Stimulated activated CD4-positive, alpha-beta T cell treated with anti-CD3 and anti-CD28 coated beads, Interleukin-1b, Interleukin-23, amount 100 ng/mL, for 48 hours (primary cell): ENCODE measurements around the gene TBCD.

Experiments used
- DNase-seq: peaks from one replicate; pipeline ENCODE4 v3.0.0-alpha.2; 2020

TBCD gene

GRCh38 chr17:82793974-82794630 lies 42.2 kb downstream of the TBCD start:
- DNase-seq, result no peak

- DNase-seq, result no peak
Observed at GRCh38 chr17:82794781-82795482, 43.1 kb downstream of the TBCD start.

- no peak for DNase-seq
Observed at GRCh38 chr17:82795615-82796014, 43.8 kb downstream of the TBCD start.

GRCh38 chr17:82797061-82797460 lies 45.2 kb downstream of the TBCD start:
- DNase-seq, result no peak

GRCh38 chr17:82798752-82799151 lies 46.9 kb downstream of the TBCD start:
- DNase-seq, result no peak

DNA sequence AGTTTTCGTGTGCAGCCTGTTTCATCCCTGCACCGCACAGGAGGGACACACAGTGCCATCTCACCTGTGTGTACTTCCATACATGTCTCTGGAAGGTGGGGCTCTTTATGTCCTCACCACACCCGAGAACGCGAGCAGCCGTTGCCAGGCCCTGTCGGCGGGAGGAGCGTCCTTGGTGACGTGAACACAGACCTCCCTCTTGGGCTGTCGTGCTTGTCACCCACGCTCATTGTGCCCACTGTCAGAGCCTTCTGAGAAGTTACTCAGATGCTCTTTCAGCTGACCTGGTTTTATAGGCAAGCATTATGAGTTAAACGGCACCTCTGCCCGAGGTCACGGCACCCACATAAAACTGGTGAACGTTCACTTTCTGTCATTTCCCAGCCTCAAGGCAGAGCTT lies 47.7 kb downstream of the TBCD start:
- no peak for DNase-seq

DNA sequence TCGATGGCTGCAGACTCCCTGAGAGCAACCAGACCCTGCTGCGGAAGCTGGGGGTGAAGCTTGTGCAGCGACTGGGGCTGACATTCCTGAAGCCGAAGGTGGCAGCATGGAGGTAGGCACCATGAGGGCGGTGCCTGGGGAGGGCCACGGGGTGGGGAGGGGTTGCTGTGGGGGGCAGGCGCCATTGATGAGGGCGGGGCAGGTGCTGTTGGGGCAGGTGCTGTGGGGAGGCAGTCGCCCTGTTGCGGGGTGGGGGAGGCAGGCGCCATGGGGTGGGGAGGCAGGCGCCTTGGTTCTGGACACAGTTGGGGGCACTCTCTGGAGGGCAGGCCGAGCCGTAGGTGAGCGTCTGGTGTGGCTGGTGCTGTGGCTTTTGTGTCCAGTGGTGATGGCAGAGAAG lies 49.0 kb downstream of the TBCD start:
- DNase-seq, result no peak

GRCh38 chr17:82801377-82801970 lies 49.6 kb downstream of the TBCD start:
- no peak for DNase-seq

DNA sequence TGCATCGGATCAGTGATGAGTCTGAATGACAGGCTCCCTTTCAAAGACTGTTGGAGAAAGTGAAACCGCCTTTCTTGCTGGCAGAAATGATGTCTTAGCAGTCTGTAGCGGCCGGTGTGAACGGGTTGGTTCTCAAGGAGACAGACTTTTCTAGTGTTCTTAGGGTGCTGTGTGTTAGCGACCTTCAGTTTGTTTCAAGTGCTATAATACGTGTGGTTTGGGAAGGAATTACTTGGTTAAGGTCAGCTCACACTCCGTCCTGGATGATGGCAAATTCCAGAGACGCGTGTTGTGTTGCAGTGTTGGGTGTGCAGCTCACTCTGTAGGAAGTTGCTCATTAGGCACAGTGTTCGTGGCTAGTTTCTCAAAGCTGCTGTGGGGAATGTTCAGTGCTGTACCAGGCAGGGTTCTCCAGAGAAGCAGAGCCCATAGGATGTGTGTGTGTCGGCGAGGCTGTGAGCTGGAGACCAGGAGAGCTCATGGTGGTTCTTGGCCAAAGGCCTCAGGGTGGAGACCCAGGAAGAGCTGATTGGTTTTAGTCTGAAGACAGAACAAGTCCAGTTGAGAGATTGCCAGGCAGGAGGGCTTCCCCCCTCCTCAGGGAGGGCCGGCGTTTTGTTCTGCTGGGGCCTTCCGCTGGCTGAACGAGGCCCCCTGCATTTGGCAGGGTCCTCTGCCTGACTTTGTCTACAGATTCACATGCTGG lies 50.4 kb downstream of the TBCD start:
- no peak for DNase-seq

- no peak for DNase-seq
Observed at GRCh38 chr17:82803185-82803584, 51.3 kb downstream of the TBCD start.

- DNase-seq, result no peak
Observed at GRCh38 chr17:82803606-82804005, 51.7 kb downstream of the TBCD start.

DNA sequence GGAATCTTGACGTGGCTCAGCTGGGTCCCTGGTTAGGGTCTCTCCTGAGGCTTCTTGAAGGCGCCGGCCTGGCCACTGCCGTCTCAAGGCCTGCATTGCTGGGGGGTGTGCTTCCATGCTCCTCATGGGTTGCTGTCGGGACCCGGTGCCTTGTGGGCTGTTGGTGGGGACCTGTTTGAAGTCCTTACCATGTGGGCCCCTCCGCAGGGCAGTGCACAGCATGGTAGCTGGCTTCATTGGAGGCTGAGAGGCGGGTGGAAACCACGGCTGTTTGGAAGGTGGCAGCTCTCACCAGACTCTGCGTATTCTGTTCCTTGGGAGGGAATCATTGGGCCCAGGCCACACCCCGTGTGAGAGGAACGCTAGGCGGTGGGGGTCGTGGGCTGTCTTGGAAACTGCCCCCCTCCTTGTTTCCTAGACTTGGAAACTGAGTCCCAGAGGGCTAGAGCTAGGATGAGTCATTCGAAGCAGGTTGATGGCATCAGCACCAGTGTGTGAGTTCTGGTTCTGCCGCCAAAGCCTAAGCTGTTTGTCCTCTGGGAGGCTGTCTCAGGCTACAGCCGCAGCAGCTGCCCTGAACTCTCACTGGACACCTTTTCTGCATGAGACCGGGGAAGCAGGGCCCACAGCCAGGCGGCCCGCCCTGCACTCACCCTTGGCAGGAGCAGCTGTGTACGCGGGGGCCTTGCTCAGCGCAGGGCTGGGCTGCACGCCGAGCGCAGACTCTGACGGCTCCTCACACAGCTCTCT lies 52.8 kb downstream of the TBCD start:
- DNase-seq, result no peak

- no peak for DNase-seq
Observed at GRCh38 chr17:82805254-82805653, 53.4 kb downstream of the TBCD start.

GRCh38 chr17:82805823-82806222 lies 54.0 kb downstream of the TBCD start:
- DNase-seq, result no peak

GRCh38 chr17:82806645-82807044 lies 54.8 kb downstream of the TBCD start:
- DNase-seq, result no peak

- DNase-seq, result no peak
Observed at GRCh38 chr17:82807101-82807500, 55.2 kb downstream of the TBCD start.

- no peak for DNase-seq
Observed at GRCh38 chr17:82807562-82807961, 55.7 kb downstream of the TBCD start.

DNA sequence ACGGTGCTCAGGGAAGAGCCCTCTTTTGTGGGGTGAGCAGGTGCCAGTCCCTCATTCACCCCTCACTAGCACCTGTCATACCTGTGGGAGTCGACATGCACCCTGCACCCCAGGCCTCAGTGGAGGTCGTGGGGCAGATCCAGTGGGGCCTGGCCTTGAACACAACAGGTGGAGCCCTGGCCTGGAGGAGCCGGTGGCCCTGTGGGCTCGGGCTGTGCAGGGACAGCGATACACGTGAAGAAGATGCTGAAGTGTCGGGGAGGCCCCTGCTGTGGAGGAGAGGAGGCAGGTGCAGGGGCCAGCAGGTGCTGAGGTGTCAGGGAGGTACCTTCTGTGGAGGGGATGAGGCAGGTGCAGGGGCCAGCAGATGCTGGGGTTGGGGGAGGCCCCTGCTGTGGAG lies 56.1 kb downstream of the TBCD start:
- no peak for DNase-seq

DNA sequence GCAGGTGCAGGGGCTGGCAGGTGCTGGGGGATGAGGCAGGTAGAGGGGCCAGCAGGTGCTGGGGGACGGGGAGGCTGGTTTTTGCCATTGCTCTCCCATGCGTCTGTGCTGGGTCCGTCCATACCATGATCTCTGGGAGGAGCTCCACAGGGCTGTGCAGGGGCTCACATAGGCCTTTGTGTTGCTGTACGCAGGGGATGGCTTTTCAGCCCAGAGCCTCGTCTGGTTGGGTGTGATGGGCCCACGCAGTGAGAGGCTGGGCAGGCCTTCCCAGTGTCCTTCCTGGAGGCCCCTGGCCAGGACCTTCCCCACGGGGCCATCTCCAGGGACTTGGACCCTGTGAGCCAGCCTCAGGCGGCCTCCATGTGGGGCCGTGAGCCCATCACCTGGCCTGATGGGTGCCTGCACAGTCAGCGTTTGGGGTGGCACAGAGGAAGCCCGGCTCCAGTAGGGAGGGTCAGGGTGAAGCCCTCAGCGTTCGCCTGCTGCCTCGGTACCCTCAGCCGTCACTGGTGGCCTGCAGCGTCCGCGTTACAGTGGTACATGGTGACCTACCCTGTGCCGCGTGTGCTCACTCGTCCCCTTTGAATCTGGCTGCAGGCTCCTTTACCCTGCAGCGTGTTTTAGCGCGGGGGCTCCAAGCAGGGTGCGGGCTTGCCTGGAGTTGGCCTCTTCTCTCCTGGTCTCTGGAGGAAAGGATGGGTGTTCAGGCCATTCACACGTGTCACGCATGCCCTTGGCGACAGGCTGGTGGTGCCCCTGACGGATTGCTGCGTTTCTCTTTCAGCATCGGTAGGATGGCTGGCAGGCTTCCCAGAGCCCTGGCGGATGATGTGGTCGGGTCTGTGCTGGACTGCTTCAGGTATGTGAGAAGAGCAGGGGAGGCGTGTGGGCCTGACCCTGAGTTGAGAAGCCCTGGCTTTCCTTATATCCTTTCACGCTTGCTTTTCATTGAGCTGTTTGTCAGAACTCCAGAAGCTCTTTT lies 57.3 kb downstream of the TBCD start:
- DNase-seq, result no peak

DNA sequence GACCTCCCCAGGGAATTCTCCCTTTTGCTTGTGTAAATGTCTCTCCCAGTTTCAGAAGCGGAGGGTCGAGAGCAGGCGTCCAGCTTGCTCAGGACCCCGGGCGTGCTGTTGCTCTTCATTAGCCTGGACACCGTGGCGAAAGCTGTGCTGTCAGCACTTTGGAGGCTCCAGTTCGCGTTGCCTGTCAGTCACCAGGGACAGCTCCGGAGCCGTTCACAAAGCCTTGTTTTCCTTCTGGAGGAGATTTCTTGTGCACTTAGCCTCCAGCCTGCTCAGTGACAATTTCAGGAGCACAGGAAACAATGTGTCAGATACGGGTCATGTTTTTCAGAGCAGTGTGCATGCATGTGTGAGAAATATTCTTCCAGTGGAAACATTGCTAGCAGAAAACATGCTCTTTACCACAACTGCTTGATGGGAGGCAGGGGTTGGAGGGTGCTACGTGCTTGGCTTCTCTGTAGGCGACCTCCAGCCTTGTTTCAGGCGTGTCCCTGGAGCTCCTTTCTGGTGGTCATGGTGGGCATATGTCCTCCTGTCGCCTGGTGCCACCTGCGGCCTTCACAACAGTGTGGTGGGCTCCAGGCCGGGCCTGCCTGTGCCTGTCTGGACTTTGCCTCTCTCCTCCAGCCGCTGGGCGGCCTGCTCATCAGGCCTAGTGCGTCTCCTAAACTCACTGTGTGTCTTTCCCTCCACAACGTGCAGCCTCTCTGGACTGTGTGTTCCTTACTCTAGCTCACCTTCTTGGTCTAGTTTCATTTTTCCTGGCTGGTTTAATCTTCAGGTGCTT lies 59.0 kb downstream of the TBCD start:
- DNase-seq, result no peak

DNA sequence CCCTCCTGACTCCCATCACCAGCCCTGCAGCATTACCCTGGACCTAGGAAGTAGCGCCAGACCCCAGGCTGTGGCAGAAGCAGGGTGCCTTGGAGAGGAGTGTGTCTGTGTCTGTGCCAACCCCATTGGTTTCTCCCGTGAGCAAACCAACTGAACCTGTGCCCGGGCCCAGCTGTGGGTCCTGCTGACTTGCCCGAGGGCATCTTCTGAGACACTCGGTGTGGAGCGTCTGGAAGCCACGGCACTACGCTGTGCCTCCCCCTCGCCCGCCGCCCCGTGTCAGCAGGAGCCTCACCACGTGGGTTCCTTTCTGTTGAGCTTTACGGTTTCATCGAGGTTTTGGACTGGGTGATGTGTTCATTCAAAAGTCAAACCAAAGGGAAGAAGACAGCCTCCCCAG lies 60.2 kb downstream of the TBCD start:
- no peak for DNase-seq
